Epidermal melanocyte (primary cell): ENCODE data around the gene TMC3.

Experiments used
- DNase-seq: peaks from one replicate; pipeline ENCODE4 v3.0.0; 2011; ENCODE audit warnings: low spot score; ENCODE audit not compliant: insufficient read length

The TMC3 gene

DNA sequence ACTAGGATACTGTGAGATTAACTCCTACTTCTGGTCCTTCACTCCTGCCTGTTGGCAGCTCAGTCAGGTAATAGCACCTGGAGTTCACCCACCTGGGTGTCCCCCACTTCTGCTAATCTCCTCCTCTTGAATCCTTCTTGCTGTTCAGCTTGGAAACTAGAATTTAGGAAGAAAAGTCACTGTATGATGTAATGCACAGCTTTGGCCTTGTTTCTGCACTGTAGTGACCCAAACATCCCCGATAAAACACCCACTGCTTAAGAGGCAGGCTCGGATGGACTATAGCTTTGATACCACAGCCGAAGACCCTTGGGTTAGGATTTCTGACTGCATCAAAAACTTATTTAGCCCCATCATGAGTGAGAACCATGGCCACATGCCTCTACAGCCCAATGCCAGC is 74.9 kb downstream of the TMC3 start:
- DNase-seq, result no peak

GRCh38 chr15:81298611-81299010 is 75.4 kb downstream of the TMC3 start:
- DNase-seq, result no peak

GRCh38 chr15:81297603-81298575 is 76.1 kb downstream of the TMC3 start:
- no peak for DNase-seq

DNA sequence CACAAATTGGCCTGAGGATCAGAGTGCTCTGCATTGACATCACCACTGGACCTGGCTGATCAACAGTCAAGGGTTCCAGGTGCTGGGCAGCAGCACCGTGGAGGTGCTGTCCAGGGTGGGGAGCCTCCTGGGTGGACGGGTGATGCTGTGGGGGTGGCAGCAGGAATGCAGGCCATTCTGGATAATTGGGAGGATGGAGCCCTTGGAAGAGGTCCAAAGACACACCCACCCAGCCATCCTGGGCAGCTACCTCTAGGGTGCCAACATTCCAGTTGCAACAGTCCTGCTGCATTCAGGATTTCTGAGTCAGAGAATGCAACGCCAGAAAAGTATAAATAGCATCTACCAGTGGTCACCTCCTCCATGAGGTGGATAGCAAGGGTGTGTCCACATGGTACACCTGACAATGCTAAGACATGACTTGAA is 76.9 kb downstream of the TMC3 start:
- DNase-seq, result no peak

DNA sequence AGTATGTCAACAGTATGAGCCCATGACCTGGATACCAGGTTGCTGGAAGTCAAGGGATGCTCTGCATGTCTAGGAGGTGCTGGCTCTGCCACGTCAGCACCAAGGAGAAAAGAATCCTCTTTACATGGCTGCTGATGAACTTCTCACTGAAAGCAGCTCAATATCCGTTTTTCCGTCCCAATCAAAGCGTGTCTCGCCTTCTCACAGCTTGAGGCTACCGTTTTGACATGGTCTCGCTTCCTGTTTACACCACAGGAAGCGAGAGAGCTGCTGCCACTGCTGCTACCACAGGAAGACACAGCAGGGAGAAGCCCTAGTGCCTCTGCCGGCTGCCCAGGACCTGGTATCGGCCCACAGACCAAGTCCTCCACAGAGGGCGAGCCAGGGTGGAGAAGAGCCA is 77.3 kb downstream of the TMC3 start:
- no peak for DNase-seq

- DNase-seq, result no peak
Measured at GRCh38 chr15:81296186-81296585, 77.8 kb downstream of the TMC3 start.

DNA sequence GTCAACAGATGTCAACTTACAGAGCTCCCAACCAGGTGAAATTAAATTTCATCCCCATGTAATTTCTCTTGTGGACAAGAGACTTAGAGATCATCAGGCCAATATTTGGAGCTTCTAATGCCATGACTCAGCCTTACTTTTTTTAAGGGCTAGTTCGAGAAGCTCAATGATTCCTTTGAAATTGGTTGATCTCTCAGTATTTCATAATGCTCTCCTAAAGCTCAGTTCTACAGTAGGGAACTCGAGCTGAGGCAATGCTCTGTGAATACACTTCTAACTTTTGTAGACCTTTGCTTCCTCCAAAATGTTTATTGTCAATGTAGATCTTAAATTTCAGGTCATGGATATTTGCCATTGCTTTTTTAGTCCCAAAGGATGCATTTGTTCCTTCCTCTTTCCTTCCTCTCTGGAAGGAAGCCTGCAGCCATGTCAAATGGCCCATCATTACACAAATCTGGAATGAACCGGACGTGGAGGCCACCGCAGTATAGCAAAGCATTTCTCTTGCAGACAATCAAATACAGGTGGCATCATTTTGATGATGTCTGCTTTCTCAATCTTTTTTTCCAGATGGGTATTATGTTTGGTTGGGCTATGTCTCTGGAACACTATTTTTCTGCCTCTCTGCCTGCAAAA is 78.4 kb downstream of the TMC3 start:
- DNase-seq, result no peak

DNA sequence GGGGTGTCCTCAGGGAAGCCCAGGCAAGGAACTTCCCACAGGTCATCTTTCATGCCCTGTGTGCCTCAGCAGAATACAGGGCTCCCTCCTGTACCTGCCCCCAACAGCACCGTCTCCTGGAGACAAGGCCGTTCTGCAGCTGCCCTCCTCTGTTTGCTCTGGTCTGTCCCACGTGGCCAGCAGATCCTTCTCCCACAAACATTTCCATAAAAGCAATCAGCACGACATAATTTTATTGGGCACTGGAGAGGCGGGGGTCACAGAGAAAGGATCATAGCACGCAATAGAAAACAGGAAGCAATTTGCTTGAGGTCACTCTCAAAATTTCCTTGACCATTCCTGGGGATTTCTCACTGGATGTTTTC is 79.5 kb downstream of the TMC3 start:
- DNase-seq, result no peak

DNA sequence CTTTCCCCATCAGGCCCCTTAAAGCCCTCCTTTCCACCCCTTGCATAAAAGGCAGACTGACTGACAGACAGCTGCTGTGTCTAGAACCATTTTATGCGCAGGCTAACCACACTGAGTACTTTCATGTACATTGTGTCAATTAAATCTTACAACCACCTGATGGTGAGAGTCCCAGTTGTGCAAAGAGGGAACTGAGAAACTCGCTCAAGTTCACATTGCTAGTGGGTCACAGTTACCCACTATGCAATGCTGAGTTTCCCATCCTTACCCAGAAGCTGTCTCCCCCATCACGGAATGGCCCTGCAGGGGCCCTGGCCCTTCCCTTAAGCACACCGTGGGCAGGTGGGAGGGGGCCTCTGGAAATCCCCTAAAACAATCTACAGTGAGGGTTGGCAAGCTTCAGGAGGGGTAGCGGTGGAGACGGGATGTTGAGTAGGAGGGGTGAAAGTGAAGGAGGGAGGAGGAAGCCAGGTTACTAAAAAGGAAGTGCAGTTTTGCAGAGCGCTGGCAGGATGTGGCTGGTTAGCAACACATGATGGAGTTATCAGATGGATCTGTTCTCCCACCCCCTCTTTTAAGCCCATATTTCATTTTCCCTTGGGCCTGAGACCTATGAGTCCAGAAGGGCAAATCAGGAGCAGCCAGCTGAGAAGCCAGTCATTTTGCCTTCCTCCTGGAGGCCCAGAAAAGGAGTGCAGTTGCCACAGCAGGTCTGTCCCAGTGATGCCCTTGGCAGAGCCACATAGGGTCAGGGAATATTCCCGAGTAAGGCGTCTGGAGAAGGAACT is 80.1 kb downstream of the TMC3 start:
- no peak for DNase-seq

DNA sequence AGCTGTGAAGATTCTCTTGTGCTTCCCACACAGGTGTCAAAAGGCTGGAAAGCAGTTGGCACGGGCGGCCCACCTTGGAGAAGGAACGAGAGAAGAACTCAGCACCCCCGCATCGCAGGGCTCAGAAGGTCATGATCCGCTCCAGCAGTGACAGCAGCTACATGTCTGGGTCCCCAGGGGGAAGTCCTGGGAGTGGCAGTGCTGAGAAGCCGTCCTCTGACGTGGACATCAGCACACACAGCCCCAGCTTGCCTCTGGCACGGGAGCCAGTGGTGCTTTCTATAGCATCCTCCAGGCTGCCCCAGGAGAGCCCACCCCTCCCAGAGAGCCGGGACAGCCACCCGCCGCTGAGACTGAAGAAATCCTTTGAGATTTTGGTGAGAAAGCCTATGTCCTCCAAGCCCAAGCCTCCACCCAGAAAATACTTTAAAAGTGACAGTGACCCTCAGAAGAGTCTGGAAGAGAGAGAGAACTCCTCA is 81.5 kb downstream of the TMC3 start:
- DNase-seq, result no peak

DNA sequence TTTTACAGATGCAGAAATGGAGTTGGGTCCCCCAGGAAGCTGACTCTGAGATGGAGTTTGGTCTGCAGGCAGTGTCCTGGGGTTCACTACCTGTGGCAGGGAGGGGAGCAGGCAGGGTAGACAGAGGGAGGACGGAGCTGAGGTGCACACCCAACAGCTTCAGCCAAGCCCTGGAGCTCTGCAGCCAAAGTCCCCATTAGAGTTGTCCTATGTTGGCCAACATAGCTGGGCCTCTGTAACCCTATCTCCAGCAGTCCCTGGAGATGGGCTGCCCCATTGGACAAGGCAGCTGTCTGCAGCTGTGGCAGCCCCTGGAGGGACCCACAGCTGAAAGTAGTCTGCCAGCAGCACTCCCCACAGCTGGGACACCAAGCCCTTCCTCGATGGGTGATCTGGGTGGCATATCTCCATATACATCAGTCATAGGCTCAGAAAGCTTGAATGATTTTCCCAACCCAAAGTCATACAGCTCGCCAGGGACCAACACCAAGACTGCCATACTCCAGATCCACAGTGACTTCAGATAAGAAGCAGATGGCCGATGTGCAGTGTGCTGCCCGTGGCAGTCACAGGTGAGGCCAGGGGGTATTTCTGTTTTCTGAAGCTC is 82.0 kb downstream of the TMC3 start:
- no peak for DNase-seq

- DNase-seq, result no peak
Measured at GRCh38 chr15:81289910-81290309, 84.1 kb downstream of the TMC3 start.

- no peak for DNase-seq
Measured at GRCh38 chr15:81288616-81289015, 85.4 kb downstream of the TMC3 start.

DNA sequence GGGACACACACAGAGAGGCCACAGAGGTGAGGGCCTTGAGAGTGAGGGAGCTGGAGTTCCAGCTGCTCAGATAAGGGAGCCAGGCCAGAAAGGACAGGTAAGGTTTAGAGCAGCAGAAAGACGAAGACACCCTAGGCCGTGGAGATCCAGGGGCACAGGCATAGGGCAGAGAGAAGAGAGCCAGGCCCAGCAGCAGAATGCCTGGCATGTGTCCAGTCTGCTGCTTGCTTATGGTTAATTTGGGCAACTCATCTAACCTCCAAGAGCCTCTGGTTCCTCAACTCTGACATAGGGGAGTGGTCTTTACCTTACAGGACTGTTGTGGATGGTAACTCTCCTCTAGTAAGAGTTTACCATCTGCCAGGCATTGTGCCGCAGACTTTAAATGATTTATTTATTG is 86.0 kb downstream of the TMC3 start:
- no peak for DNase-seq

DNA sequence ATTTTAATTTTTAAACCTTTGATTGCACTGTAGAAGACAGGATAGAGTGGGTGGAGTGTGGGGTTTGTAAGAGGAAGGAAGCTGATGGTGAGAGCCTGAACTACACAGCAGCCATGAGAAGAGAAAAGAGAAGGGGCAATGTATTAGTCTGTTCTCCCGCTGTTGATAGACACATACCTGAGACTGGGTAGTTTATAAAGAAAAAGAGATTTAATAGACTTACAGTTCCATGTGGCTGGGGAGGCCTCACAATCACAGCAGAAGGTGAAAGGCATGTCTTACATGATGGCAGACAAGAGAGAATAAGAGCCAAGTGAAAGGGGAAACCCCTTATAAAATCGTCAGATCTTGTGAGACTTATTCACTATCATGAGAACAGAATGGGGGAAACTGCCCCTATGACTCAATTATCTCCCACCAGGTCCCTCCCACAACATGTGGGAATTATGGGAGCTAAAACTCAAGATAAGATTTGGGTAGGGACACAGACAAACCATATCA is 87.3 kb downstream of the TMC3 start:
- no peak for DNase-seq

DNA sequence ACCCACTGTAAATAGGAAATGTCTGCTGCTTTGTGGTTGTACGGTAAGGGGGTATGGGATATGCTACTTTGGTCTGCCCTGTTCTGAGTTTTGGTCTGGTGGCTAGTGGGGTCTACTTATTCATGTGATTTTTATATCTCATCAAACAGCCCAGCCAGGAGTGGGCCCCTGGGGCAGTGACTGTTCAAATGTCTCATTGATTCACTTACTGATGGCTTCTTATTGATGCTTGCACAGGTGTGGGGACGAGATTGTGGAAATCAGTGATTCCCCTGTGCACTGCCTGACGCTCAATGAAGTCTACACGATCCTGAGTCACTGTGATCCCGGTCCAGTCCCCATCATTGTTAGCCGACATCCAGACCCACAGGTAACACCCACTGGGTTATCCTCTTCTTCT is 88.6 kb downstream of the TMC3 start:
- no peak for DNase-seq

DNA sequence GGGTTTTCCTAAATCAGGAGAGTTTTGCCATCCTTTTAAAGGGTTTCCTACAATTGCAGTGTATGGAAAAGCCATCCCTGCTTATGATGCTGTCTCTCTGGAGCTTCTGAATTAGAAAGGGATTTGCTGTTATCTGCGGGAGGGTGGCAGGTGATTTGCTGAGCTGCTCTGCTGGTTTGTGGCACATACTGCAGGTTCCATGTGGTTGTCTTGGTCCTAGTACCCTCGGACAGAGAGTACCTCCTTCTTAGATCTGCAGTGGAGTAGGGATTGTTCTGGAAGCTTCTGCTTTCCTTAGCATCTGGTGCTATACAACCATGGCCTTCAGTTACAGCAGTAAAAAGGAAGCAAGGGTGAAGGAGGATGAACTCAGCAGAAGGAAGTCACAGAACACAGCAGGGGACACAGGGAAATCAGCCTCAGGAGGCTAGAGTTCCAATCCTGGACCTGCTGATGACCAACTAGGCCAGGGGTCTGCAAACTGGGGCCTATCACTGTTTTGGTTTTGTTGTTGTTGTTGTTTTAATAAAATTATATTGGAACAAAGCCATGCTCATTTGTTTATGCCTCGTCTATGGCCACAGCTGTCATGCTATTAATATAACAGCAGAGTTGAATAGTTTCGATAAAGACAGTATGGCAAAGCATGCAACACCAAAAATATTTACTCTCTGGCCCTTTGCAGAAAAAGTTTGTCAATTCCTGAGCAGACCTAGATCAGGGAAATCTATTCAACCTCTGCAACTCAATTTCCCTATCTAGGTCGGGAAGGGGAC is 89.6 kb downstream of the TMC3 start:
- no peak for DNase-seq

DNA sequence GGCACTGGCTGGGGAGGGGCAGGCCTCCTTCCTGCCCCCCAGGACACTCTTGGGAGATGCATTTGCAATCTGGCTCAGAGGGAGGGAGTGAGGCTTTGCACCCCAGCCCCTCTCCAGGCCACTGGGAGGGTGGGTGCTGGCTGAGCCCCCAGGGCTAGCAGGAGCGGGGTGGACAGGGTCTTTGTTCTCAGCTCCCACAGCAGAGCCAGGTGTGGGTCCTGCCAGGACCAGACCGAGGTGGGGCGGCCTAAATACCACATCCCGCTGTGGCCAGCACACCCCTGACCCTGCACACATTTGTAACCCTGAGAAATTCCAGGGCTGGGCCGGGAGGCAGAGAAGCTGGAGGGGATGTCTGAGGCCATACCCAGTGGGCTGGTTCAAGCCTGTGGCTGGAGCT is 91.1 kb downstream of the TMC3 start:
- no peak for DNase-seq

DNA sequence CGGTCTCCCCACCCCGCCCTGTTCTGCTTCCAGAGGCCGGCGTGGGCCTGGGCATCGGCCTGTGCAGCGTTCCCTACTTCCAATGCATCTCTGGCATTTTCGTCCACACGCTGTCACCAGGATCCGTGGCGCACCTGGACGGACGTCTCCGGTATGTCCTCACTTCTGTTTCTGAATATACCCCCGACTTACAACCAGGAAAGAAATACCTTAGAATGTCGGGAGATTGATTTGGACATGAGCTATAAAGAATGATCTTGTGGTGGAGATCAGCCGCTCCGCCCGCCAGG is 91.5 kb downstream of the TMC3 start:
- DNase-seq, result no peak

GRCh38 chr15:81281766-81282605 is 92.0 kb downstream of the TMC3 start:
- DNase-seq, result no peak
